GM12878 (cell line): ENCODE data around the gene PRRX2. TPM values are rescaled to one million over a fixed set of nuclear protein-coding genes. Genes with fewer than 3 reads are reported as not detected.

Experiments used
- ATAC-seq: fragments of 200-7000 bp; cut with Tn5 transposase; 3 replicates; pipeline ENCODE4 v1.9.1; 2020; ENCODE audit warnings: mild to moderate bottlenecking, moderate library complexity
- BruUV-seq: library from RNA; stranded (reverse); fragments of 400-500 nt; replicated peaks from 2 replicates; lab custom pipeline; 2021; lab: Mats Ljungman, UMichigan
- CTCF ChIA-PET: fragments of 300-600 bp; sonication (Branson Sonifier 250); formaldehyde crosslinking; extraction: SDS; loops from one replicate; lab custom pipeline; 2021; ENCODE audit warnings: inconsistent platforms; lab: Yijun Ruan, JAX
- POLR2A ChIA-PET: fragments of 350-600 bp; formaldehyde crosslinking; extraction: SDS; loops from one replicate; lab custom pipeline; 2021; ENCODE audit warnings: inconsistent platforms; lab: Charles Lee
- RAD21 ChIA-PET: fragments of 300-600 bp; sonication (Branson Sonifier 250); formaldehyde crosslinking; loops from one replicate; lab custom pipeline; 2023; ENCODE audit warnings: antibody characterized with exemption; ENCODE audit not compliant: unreplicated experiment; lab: Charles Lee
- SMC1A ChIA-PET: fragments of 300-600 bp; sonication (Branson Sonifier 250); formaldehyde crosslinking; loops from one replicate; lab custom pipeline; 2023; ENCODE audit not compliant: unreplicated experiment, uncharacterized antibody; lab: Charles Lee
- DNase-seq: peaks from one replicate; pipeline ENCODE4 v3.0.0-alpha.2; 2011; ENCODE audit warnings: low read depth, low spot score
- FAIRE-seq: peaks from 3 replicates; lab custom pipeline; 2011; peaks lifted over from hg19 to GRCh38; lab: Jason Lieb, UNC
- H2AFZ ChIP-seq: 2 replicates; pipeline ENCODE4 v1.6.0; 2011; ENCODE audit warnings: low read depth, low read length, control low read depth; ENCODE audit not compliant: control insufficient read depth
- H3K27ac ChIP-seq: 2 replicates; pipeline ENCODE4 v1.5.1; 2011; ENCODE audit warnings: control low read depth; ENCODE audit not compliant: control insufficient read depth, insufficient read depth
- H3K27me3 ChIP-seq, 2 experiments: replicated peaks in 1 of 2; 2 replicates each; pipeline versions ENCODE4 v1.6.0 to v1.6.1; 2011; ENCODE audit warnings: low read length in 1 of 2; ENCODE audit not compliant: control insufficient read depth in 2 of 2, insufficient read depth in 2 of 2
- H3K36me3 ChIP-seq, 2 experiments: 2 replicates each; pipeline ENCODE4 v1.5.1; 2011; ENCODE audit warnings: low read length in 1 of 2; ENCODE audit not compliant: control insufficient read depth in 2 of 2, insufficient read depth in 2 of 2
- H3K4me1 ChIP-seq: 2 replicates; pipeline ENCODE4 v1.6.1; 2011; ENCODE audit warnings: mild to moderate bottlenecking, low read length, moderate library complexity, mixed read lengths; ENCODE audit not compliant: control insufficient read depth, insufficient read depth
- H3K4me2 ChIP-seq: 2 replicates; pipeline ENCODE4 v1.6.0; 2011; ENCODE audit warnings: control low read depth; ENCODE audit not compliant: control insufficient read depth, insufficient read depth
- H3K4me3 ChIP-seq: fragments of 200-600 bp; sonication (generic); 2 replicates; pipeline ENCODE4 v1.5.1; 2016
- H3K79me2 ChIP-seq: 2 replicates; pipeline ENCODE4 v1.6.0; 2011; ENCODE audit warnings: low read length; ENCODE audit not compliant: control insufficient read depth, insufficient read depth
- H3K9ac ChIP-seq: 2 replicates; pipeline ENCODE4 v1.8.0; 2011; ENCODE audit warnings: low read length, control low read depth, mixed read lengths; ENCODE audit not compliant: control insufficient read depth, insufficient read depth
- H3K9me3 ChIP-seq: replicated peaks from 3 replicates; pipeline ENCODE4 v1.5.1; 2011; ENCODE audit warnings: mild to moderate bottlenecking, low read length; ENCODE audit not compliant: control insufficient read depth, insufficient read depth
- H4K20me1 ChIP-seq: 2 replicates; pipeline ENCODE4 v1.6.0; 2011; ENCODE audit not compliant: control insufficient read depth, insufficient read depth
- CREM ChIP-seq: IDR thresholded peaks from 2 replicates; pipeline ENCODE4 v1.6.1; 2014; ENCODE audit warnings: antibody characterized with exemption, low read depth
- IKZF2 ChIP-seq, 2 experiments: fragments of 450-650 bp; IDR thresholded peaks; 2 replicates each; pipeline ENCODE4 v1.6.1; 2017; ENCODE audit warnings: mild to moderate bottlenecking in 2 of 2, moderate library complexity in 2 of 2
- JUND ChIP-seq: IDR thresholded peaks from 2 replicates; pipeline ENCODE4 v1.6.1; 2012; ENCODE audit warnings: low read depth, mild to moderate bottlenecking, low read length, improper control_type of control experiment, moderate library complexity
- NR2C2 ChIP-seq: IDR thresholded peaks from 2 replicates; pipeline ENCODE4 v1.6.1; 2011; ENCODE audit warnings: borderline replicate concordance, low read depth; ENCODE audit not compliant: control insufficient read depth, insufficient read length
- STAT3 ChIP-seq: IDR thresholded peaks from 2 replicates; pipeline ENCODE4 v1.6.1; 2011; ENCODE audit warnings: low read depth, low read length, improper control_type of control experiment
- SUZ12 ChIP-seq: fragments of 200-600 bp; sonication (generic); IDR thresholded peaks from one replicate; pipeline ENCODE4 v1.6.1; 2018; ENCODE audit warnings: antibody characterized with exemption, mild to moderate bottlenecking; ENCODE audit not compliant: unreplicated experiment
- TAF1 ChIP-seq: IDR thresholded peaks from 2 replicates; pipeline ENCODE4 v1.6.1; 2011; ENCODE audit warnings: mild to moderate bottlenecking, low read depth, low read length, borderline replicate concordance
- ZBTB33 ChIP-seq: fragments of 450-650 bp; IDR thresholded peaks from 2 replicates; pipeline ENCODE4 v1.6.1; 2017; ENCODE audit warnings: mild to moderate bottlenecking
- ZSCAN29 ChIP-seq: fragments of 450-650 bp; IDR thresholded peaks from 2 replicates; pipeline ENCODE4 v1.6.1; 2017; ENCODE audit warnings: mild to moderate bottlenecking, moderate library complexity
- WGBS: methylation state at CpG from one replicate; pipeline ENCODE4 v1.1.6; 2016; ENCODE audit warnings: low lambda C conversion rate; ENCODE audit not compliant: insufficient replicate concordance, insufficient coverage; ENCODE audit errors: missing lambda C conversion rate; 5-methylcytosine and 5-hydroxymethylcytosine counted together
- in situ Hi-C: fragments of 300-500 bp; cut with MboI; formaldehyde crosslinking; loops from 9 replicates; pipeline ENCODE4 v1.14.3; 2018; ENCODE audit warnings: mixed read lengths
- intact Hi-C: fragments of 100-400 bp; cut with micrococcal nuclease; formaldehyde crosslinking; loops from one replicate; pipeline ENCODE4 v1.14.2; 2022; ENCODE audit not compliant: unreplicated experiment
- polyA plus RNA-seq, 11 experiments: library from polyadenylated mRNA; depleted of rRNA in 4 of 11; unstranded in 6 of 11; stranded (reverse) in 5 of 11; fragments of >200 nt; fragmentation: Nextera tagmentation in 4 of 11; fragmentation: Illumina TruSeq in 1 of 11; extraction: Ambion mirVana in 4 of 11; extraction: Trizol in 1 of 11; gene quantifications; 1 replicate in 1 of 11; 2 replicates in 10 of 11; pipeline versions ENCODE4 v1.2.1 to v1.2.3, GENCODE V29; 2011 to 2016; ENCODE audit warnings: inconsistent platforms in 2 of 11, missing spikeins in 2 of 11, low read depth in 1 of 11
- total RNA-seq, 4 experiments: library from RNA; depleted of rRNA in 3 of 4; stranded (reverse); fragments of >200 nt in 3 of 4; fragmentation: Illumina TruSeq in 1 of 4; extraction: Trizol in 1 of 4; gene quantifications; 2 replicates each; pipeline versions ENCODE4 v1.2.1 to v1.2.3, GENCODE V29; 2013 to 2021
- TF ChIP-seq, protein P1 (sequence below): fragments of 150-350 bp; IDR thresholded peaks from 2 replicates; pipeline ENCODE4 v1.6.1; 2016; ENCODE audit warnings: low read depth, low read length
- TF ChIP-seq, protein P2 (sequence below): fragments of 450-650 bp; IDR thresholded peaks from 2 replicates; pipeline ENCODE4 v1.6.1; 2018; ENCODE audit warnings: mild to moderate bottlenecking, low read depth, moderate library complexity; ENCODE audit not compliant: partially characterized antibody

Gene PRRX2
- total and polyA plus RNA-seq, 10 of the 15 experiments (the other 5 are each of a cell fraction or from before 2014, with no cell fraction given) = not detected

DNA sequence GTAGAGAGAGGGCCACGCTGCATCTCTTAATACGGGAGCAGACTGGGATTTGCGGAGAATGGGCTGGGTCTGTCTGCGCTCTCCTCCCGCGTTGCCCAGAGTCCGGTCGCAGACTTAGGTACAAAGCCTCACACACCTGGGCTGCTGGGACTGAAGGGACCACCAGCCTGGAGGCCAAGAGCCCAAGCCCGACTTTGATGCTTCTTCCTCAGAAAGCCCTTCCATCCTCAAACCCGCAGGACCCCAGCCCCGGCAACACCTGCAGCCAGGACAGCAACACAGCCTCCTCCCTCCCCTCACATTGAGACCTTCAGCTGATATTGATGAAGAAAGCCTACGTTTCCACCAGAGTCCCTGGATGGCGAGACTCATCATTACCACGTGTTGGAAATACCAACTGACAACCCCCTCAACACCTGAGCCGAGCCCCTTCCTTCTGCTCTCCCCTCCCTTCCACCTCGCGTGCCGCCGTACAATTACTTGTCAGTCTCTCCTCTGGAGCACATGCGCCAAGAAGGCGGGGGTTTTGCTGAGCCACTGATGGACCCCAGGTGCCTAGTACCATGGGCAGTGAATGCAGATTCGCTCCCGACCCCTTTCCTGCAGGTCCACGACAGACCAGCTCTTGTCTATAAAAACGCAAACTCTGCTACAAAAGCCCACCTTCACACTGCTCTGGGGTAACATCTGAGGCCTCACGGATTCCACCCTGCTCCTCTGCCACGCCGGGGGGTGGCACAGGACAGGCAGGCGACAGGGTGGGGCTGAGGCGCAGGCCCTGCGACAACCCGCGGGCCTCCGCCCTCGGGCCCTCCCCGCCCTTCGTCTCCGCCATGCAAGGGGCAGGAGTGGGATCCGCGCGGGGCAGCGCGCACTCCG lies 24.3 kb upstream of the PRRX2 start:
- Histone ChIP-seq H3K4me3 (peak overlapping the region; percentile 90), H3K27ac (peak overlapping the region; percentile 63), H2AFZ (no peak overlapping the region), H3K9ac (peak overlapping the region; percentile 70), H3K79me2 (peaks cover 15% of the 10 kb centered on the region), H3K36me3 (peaks cover 10 to 18% of the 10 kb centered on the region in 2 experiments; a peak in 3 of 4 replicates), H4K20me1 (no peaks in the 10 kb centered on the region), H3K27me3 (no peaks in the 10 kb centered on the region), H3K4me1 (peaks cover 6% of the 10 kb centered on the region; the same call in 1 of the 2 replicates), H3K9me3 (no peaks in the 10 kb centered on the region), H3K4me2 (peak overlapping the region; percentile 78)
- TF ChIP-seq CREM (no peak), JUND (no peak), ZBTB33 (no peak), ZSCAN29 (no peak), IKZF2 (IDR thresholded peaks at IDR 0.05) (no peak), NR2C2 (no peak), TAF1 (no peak), SUZ12 (no peak), STAT3 (no peak)
- TF ChIP-seq, protein P1, sequence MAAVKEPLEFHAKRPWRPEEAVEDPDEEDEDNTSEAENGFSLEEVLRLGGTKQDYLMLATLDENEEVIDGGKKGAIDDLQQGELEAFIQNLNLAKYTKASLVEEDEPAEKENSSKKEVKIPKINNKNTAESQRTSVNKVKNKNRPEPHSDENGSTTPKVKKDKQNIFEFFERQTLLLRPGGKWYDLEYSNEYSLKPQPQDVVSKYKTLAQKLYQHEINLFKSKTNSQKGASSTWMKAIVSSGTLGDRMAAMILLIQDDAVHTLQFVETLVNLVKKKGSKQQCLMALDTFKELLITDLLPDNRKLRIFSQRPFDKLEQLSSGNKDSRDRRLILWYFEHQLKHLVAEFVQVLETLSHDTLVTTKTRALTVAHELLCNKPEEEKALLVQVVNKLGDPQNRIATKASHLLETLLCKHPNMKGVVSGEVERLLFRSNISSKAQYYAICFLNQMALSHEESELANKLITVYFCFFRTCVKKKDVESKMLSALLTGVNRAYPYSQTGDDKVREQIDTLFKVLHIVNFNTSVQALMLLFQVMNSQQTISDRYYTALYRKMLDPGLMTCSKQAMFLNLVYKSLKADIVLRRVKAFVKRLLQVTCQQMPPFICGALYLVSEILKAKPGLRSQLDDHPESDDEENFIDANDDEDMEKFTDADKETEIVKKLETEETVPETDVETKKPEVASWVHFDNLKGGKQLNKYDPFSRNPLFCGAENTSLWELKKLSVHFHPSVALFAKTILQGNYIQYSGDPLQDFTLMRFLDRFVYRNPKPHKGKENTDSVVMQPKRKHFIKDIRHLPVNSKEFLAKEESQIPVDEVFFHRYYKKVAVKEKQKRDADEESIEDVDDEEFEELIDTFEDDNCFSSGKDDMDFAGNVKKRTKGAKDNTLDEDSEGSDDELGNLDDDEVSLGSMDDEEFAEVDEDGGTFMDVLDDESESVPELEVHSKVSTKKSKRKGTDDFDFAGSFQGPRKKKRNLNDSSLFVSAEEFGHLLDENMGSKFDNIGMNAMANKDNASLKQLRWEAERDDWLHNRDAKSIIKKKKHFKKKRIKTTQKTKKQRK = no peak
- TF ChIP-seq, protein P2, sequence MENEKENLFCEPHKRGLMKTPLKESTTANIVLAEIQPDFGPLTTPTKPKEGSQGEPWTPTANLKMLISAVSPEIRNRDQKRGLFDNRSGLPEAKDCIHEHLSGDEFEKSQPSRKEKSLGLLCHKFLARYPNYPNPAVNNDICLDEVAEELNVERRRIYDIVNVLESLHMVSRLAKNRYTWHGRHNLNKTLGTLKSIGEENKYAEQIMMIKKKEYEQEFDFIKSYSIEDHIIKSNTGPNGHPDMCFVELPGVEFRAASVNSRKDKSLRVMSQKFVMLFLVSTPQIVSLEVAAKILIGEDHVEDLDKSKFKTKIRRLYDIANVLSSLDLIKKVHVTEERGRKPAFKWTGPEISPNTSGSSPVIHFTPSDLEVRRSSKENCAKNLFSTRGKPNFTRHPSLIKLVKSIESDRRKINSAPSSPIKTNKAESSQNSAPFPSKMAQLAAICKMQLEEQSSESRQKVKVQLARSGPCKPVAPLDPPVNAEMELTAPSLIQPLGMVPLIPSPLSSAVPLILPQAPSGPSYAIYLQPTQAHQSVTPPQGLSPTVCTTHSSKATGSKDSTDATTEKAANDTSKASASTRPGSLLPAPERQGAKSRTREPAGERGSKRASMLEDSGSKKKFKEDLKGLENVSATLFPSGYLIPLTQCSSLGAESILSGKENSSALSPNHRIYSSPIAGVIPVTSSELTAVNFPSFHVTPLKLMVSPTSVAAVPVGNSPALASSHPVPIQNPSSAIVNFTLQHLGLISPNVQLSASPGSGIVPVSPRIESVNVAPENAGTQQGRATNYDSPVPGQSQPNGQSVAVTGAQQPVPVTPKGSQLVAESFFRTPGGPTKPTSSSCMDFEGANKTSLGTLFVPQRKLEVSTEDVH = no peak
- ATAC-seq = peak; percentile 33
- SMC1A ChIA-PET = no interaction called here
- in situ Hi-C loops (no loop called here), intact Hi-C loops (no loop called here)
- BruUV-seq = TSS peak; percentile 76
- WGBS = 24% methylated on average over 41 of the region's 44 CpGs
- POLR2A ChIA-PET = no interaction called here
- DNase-seq = no peak
- CTCF ChIA-PET = interaction anchor here (1.2 to 1.9 kb wide), 2 partner anchors 14 to 144 kb away, joined by 3 to 9 read pairs; no protein-coding TSS in a partner anchor
- RAD21 ChIA-PET = interaction anchor here (2.1 kb wide), 1 partner anchor 16 kb away, joined by 7 read pairs; the partner anchor contains the start of gene NTMT1
- no peak for FAIRE-seq
